HepG2 (cell line): ENCODE measurements around the gene KCNJ14. TPM values are rescaled to one million over a fixed set of nuclear protein-coding genes. Genes with fewer than 3 reads are reported as not detected.

Source experiments
- BHLHE40 ChIP-seq: IDR thresholded peaks from 2 replicates; pipeline ENCODE4 v1.6.1; 2011; ENCODE audit warnings: low read length, improper control_type of control experiment
- CHCHD3 ChIP-seq: sonication (generic); formaldehyde crosslinking; IDR thresholded peaks from 2 replicates; pipeline ENCODE4 v1.8.0; 2022; ENCODE audit warnings: mild to moderate bottlenecking, missing genetic modification reagents, moderate library complexity
- GPBP1L1 ChIP-seq: sonication (generic); formaldehyde crosslinking; IDR thresholded peaks from 2 replicates; pipeline ENCODE4 v1.5.0; 2020; ENCODE audit warnings: mild to moderate bottlenecking, missing genetic modification reagents
- HES4 ChIP-seq: sonication (generic); formaldehyde crosslinking; IDR thresholded peaks from 2 replicates; pipeline ENCODE4 v1.9.0; 2021; ENCODE audit warnings: mild to moderate bottlenecking, missing genetic modification reagents, borderline replicate concordance
- HOXD1 ChIP-seq: sonication (generic); formaldehyde crosslinking; IDR thresholded peaks from 2 replicates; pipeline ENCODE4 v1.5.0; 2020; ENCODE audit warnings: missing genetic modification reagents
- SP140L ChIP-seq: sonication (generic); formaldehyde crosslinking; IDR thresholded peaks from 2 replicates; pipeline ENCODE4 v1.4.0; 2020; ENCODE audit warnings: missing genetic modification reagents, borderline replicate concordance
- XBP1 ChIP-seq: sonication (generic); formaldehyde crosslinking; IDR thresholded peaks from 2 replicates; pipeline ENCODE4 v1.5.0; 2020; ENCODE audit warnings: missing genetic modification reagents
- ZBTB25 ChIP-seq: IDR thresholded peaks from 2 replicates; pipeline ENCODE4 v1.6.1; 2018; ENCODE audit warnings: missing genetic modification reagents
- ZBTB8A ChIP-seq: sonication (generic); formaldehyde crosslinking; IDR thresholded peaks from 2 replicates; pipeline ENCODE4 v1.4.0; 2020; ENCODE audit warnings: mild to moderate bottlenecking, low read depth, missing genetic modification reagents, borderline replicate concordance
- ZNF543 ChIP-seq: sonication (generic); formaldehyde crosslinking; IDR thresholded peaks from 2 replicates; pipeline ENCODE4 v1.4.0; 2020; ENCODE audit warnings: mild to moderate bottlenecking, missing genetic modification reagents
- ZSCAN25 ChIP-seq: sonication (generic); formaldehyde crosslinking; IDR thresholded peaks from 2 replicates; pipeline ENCODE4 v1.8.0; 2022; ENCODE audit warnings: mild to moderate bottlenecking, missing genetic modification reagents
- polyA plus RNA-seq, 8 experiments: library from polyadenylated mRNA; depleted of rRNA in 3 of 8; stranded (reverse) in 7 of 8; unstranded in 1 of 8; fragments of >200 nt; fragmentation: Illumina TruSeq in 4 of 8; extraction: Trizol in 4 of 8; gene quantifications; 2 replicates each; pipeline versions ENCODE4 v1.2.1 to v1.2.3, GENCODE V29; 2011 to 2016; ENCODE audit warnings: low read depth in 4 of 8, missing spikeins in 1 of 8, mixed read lengths in 1 of 8; ENCODE audit not compliant: insufficient read depth in 1 of 8
- total RNA-seq, 5 experiments: library from RNA; depleted of rRNA; stranded (reverse); fragments of >200 nt; fragmentation: Illumina TruSeq; extraction: Trizol; gene quantifications; 2 replicates each; pipeline ENCODE4 v1.2.3, GENCODE V29; 2016; ENCODE audit warnings: low read depth in 1 of 5
- TF ChIP-seq, protein P1 (sequence below): sonication (generic); formaldehyde crosslinking; IDR thresholded peaks from 2 replicates; pipeline ENCODE4 v1.5.1; 2020; ENCODE audit warnings: mild to moderate bottlenecking, missing genetic modification reagents, moderate library complexity
- TF ChIP-seq, protein P2 (sequence below): IDR thresholded peaks from 2 replicates; pipeline ENCODE4 v1.6.1; 2016; ENCODE audit warnings: missing compliant biosample characterization, missing genetic modification reagents, borderline replicate concordance
- TF ChIP-seq, protein P3 (sequence below): sonication (generic); formaldehyde crosslinking; IDR thresholded peaks from 2 replicates; pipeline ENCODE4 v1.5.0; 2020; ENCODE audit warnings: missing genetic modification reagents

The KCNJ14 gene
- total and polyA plus RNA-seq, 2 of the 13 experiments (the other 11 are each of a cell fraction or from before 2014, with no cell fraction given): 0.20 to 0.51 TPM

GRCh38 chr19:48445606-48446481 lies 9.5 kb upstream of the KCNJ14 start, which contains the start of gene GRWD1 (continued):
- TF ChIP-seq, protein P1, sequence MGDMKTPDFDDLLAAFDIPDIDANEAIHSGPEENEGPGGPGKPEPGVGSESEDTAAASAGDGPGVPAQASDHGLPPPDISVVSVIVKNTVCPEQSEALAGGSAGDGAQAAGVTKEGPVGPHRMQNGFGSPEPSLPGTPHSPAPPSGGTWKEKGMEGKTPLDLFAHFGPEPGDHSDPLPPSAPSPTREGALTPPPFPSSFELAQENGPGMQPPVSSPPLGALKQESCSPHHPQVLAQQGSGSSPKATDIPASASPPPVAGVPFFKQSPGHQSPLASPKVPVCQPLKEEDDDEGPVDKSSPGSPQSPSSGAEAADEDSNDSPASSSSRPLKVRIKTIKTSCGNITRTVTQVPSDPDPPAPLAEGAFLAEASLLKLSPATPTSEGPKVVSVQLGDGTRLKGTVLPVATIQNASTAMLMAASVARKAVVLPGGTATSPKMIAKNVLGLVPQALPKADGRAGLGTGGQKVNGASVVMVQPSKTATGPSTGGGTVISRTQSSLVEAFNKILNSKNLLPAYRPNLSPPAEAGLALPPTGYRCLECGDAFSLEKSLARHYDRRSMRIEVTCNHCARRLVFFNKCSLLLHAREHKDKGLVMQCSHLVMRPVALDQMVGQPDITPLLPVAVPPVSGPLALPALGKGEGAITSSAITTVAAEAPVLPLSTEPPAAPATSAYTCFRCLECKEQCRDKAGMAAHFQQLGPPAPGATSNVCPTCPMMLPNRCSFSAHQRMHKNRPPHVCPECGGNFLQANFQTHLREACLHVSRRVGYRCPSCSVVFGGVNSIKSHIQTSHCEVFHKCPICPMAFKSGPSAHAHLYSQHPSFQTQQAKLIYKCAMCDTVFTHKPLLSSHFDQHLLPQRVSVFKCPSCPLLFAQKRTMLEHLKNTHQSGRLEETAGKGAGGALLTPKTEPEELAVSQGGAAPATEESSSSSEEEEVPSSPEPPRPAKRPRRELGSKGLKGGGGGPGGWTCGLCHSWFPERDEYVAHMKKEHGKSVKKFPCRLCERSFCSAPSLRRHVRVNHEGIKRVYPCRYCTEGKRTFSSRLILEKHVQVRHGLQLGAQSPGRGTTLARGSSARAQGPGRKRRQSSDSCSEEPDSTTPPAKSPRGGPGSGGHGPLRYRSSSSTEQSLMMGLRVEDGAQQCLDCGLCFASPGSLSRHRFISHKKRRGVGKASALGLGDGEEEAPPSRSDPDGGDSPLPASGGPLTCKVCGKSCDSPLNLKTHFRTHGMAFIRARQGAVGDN (CRISPR knock-in tag): peak; percentile 91
- 0 out of 2 replicates have a peak, but pooled peaks have one; percentile 55 for TF ChIP-seq ZNF543 (CRISPR knock-in tag)
- no peak for TF ChIP-seq GPBP1L1
- no peak for TF ChIP-seq ZSCAN25 (CRISPR knock-in tag)
- TF ChIP-seq XBP1: no peak
- TF ChIP-seq, protein P2, sequence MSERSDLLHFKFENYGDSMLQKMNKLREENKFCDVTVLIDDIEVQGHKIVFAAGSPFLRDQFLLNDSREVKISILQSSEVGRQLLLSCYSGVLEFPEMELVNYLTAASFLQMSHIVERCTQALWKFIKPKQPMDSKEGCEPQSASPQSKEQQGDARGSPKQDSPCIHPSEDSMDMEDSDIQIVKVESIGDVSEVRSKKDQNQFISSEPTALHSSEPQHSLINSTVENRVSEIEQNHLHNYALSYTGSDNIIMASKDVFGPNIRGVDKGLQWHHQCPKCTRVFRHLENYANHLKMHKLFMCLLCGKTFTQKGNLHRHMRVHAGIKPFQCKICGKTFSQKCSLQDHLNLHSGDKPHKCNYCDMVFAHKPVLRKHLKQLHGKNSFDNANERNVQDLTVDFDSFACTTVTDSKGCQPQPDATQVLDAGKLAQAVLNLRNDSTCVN (CRISPR knock-in tag): no peak
- no peak for TF ChIP-seq SP140L (CRISPR knock-in tag)
- no peak for TF ChIP-seq ZBTB25 (CRISPR knock-in tag)
- no peak; the same call in 1 of the 2 replicates for TF ChIP-seq HOXD1
- TF ChIP-seq, protein P3, sequence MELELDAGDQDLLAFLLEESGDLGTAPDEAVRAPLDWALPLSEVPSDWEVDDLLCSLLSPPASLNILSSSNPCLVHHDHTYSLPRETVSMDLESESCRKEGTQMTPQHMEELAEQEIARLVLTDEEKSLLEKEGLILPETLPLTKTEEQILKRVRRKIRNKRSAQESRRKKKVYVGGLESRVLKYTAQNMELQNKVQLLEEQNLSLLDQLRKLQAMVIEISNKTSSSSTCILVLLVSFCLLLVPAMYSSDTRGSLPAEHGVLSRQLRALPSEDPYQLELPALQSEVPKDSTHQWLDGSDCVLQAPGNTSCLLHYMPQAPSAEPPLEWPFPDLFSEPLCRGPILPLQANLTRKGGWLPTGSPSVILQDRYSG: no peak
- TF ChIP-seq CHCHD3 (CRISPR knock-in tag): no peak
- no peak for TF ChIP-seq HES4 (CRISPR knock-in tag)
- no peak for TF ChIP-seq ZBTB8A
- peak; percentile 71 for TF ChIP-seq BHLHE40
